NCI-H2081 treated with DMSO at 0.1 percent for 48 hours (cell line): ENCODE data around the gene PM20D1.
"Not testable (repeated sequence)": the region's sequence is repeated elsewhere in the genome, so short reads cannot be mapped to it uniquely, and the experiment has no call there.

Experiments used
- DNase-seq: peaks from one replicate; lab custom pipeline; 2025; lab: John Stamatoyannopoulos, UW

Gene PM20D1

GRCh38 chr1:205840146-205840923, 9.6 kb downstream of the PM20D1 start:
- DNase-seq = no peak

- DNase-seq = no peak
These were observed 12.5 kb downstream of the PM20D1 start for GRCh38 chr1:205837382-205837970.

- DNase-seq = no peak
These were observed 15.2 kb downstream of the PM20D1 start for GRCh38 chr1:205834751-205835150.

- no peak for DNase-seq
These were observed 17.6 kb downstream of the PM20D1 start for GRCh38 chr1:205832326-205832751.

- DNase-seq = no peak
These were observed 22.3 kb downstream of the PM20D1 start for GRCh38 chr1:205827623-205828022.

- DNase-seq = no peak
These were observed 22.9 kb downstream of the PM20D1 start for GRCh38 chr1:205826995-205827394.

GRCh38 chr1:205826016-205826806, 23.7 kb downstream of the PM20D1 start:
- DNase-seq = no peak

- DNase-seq = no peak
These were observed 25.8 kb downstream of the PM20D1 start for GRCh38 chr1:205824180-205824579.

- DNase-seq = not testable (repeated sequence)
These were observed 26.7 kb downstream of the PM20D1 start for GRCh38 chr1:205823260-205823659.

- no peak for DNase-seq
These were observed 27.5 kb downstream of the PM20D1 start for GRCh38 chr1:205822397-205822796.

- DNase-seq = no peak
These were observed 31.9 kb downstream of the PM20D1 start for GRCh38 chr1:205817988-205818387.

- DNase-seq = no peak
These were observed 32.6 kb downstream of the PM20D1 start for GRCh38 chr1:205817364-205817763.

- DNase-seq = no peak
These were observed 36.2 kb downstream of the PM20D1 start for GRCh38 chr1:205813755-205814058.

GRCh38 chr1:205812878-205813754, 36.8 kb downstream of the PM20D1 start, which contains the start of gene SLC41A1:
Gene SLC41A1, minus strand, starts transcription at chr1:205813198. Its CDS starts 2,757 bp downstream, at chr1:205810441.
- peak; percentile 77 for DNase-seq

GRCh38 chr1:205812271-205812877, 37.6 kb downstream of the PM20D1 start:
- DNase-seq = no peak

- no peak for DNase-seq
These were observed 38.3 kb downstream of the PM20D1 start for GRCh38 chr1:205811660-205812059.

- DNase-seq = no peak
These were observed 39.3 kb downstream of the PM20D1 start for GRCh38 chr1:205810448-205811157.

GRCh38 chr1:205809942-205810345, 40.0 kb downstream of the PM20D1 start:
- DNase-seq = no peak

GRCh38 chr1:205809469-205809868, 40.5 kb downstream of the PM20D1 start:
- DNase-seq = no peak

GRCh38 chr1:205805082-205805711, 44.7 kb downstream of the PM20D1 start:
- no peak for DNase-seq
